Lung (tissue), 12 donors: ENCODE measurements around the gene METTL21C. TPM values are rescaled to one million over a fixed set of nuclear protein-coding genes. Genes with fewer than 3 reads are reported as not detected.

Experiments used
- ATAC-seq: fragments of 200-7000 bp; cut with Tn5 transposase; one replicate; pipeline ENCODE4 v1.9.1; 2020; ENCODE audit warnings: moderate number of reproducible peaks; ENCODE audit not compliant: insufficient read depth, low FRiP score
- DNase-seq, 3 donors: peaks; one replicate each; pipeline ENCODE4 v3.0.0-alpha.2; 2013 to 2017
- H3K27ac ChIP-seq, 2 donors: one replicate each; pipeline ENCODE4 v1.5.1; 2013; ENCODE audit warnings: mild to moderate bottlenecking in 2 of 2, moderate library complexity in 2 of 2, control low read depth in 1 of 2, inconsistent platforms in 1 of 2, low read depth in 1 of 2, low read length in 1 of 2
- H3K27me3 ChIP-seq, 3 donors: one replicate each; pipeline ENCODE4 v1.5.1; 2013; ENCODE audit warnings: low read length in 2 of 3; ENCODE audit not compliant: control insufficient read depth in 3 of 3, insufficient read depth in 3 of 3
- H3K36me3 ChIP-seq, 4 donors: one replicate each; pipeline ENCODE4 v1.5.1; 2013; ENCODE audit warnings: low read length in 4 of 4, mild to moderate bottlenecking in 1 of 4, moderate library complexity in 1 of 4; ENCODE audit not compliant: control insufficient read depth in 4 of 4, insufficient read depth in 4 of 4
- H3K4me1 ChIP-seq, 5 donors: one replicate each; pipeline ENCODE4 v1.5.1; 2013; ENCODE audit warnings: low read length in 5 of 5, mild to moderate bottlenecking in 2 of 5, moderate library complexity in 1 of 5; ENCODE audit not compliant: control insufficient read depth in 5 of 5, insufficient read depth in 5 of 5
- H3K4me3 ChIP-seq: one replicate; pipeline ENCODE4 v1.5.1; 2013; ENCODE audit warnings: mild to moderate bottlenecking, control low read depth, moderate library complexity
- H3K9ac ChIP-seq, 2 donors: one replicate each; pipeline ENCODE4 v1.5.1; 2013; ENCODE audit warnings: low read length in 2 of 2, control low read depth in 1 of 2; ENCODE audit not compliant: insufficient read depth in 1 of 2
- H3K9me3 ChIP-seq, 4 donors: one replicate each; pipeline ENCODE4 v1.5.1; 2013; ENCODE audit warnings: low read length in 3 of 4, mild to moderate bottlenecking in 1 of 4, moderate library complexity in 1 of 4; ENCODE audit not compliant: control insufficient read depth in 4 of 4, insufficient read depth in 3 of 4
- CTCF ChIP-seq: IDR thresholded peaks from 2 replicates; pipeline ENCODE4 v1.5.1; 2012; ENCODE audit warnings: mild to moderate bottlenecking; ENCODE audit errors: control extremely low read depth, extremely low read depth
- WGBS, 2 donors: extraction: QIAGEN DNeasy Blood & Tissue Kit; methylation state at CpG; one replicate each; pipeline ENCODE4 v1.1.7; 2013; 5-methylcytosine and 5-hydroxymethylcytosine counted together
- polyA plus RNA-seq, 2 donors: library from polyadenylated mRNA; stranded (reverse); fragments of 200-250 nt; gene quantifications; one replicate each; pipeline ENCODE4 v1.2.1, GENCODE V29; 2013
- total RNA-seq, 2 donors: library from RNA; depleted of rRNA in 1 of 2; stranded (reverse); fragments of >200 nt in 1 of 2; gene quantifications; one replicate each; pipeline ENCODE4 v1.2.1, GENCODE V29; 2014 to 2021
- donor health status: control.
- donor health status: control.
- donor health status: Bipolar disorder and iron deficiency.
- donor health status: healthy.
- donor health status: DM: yes; HTN: yes; CAD: no.

Gene METTL21C
- total and polyA plus RNA-seq, 4 donors: not detected

- 80 to 83% methylated on average over 2 of the region's 2 CpGs for WGBS, 2 donors
- no peaks in the 10 kb centered on the region for H3K9me3 ChIP-seq
- H3K27ac ChIP-seq: no peak overlapping the region
- H3K27me3 ChIP-seq: no peaks in the 10 kb centered on the region
- H3K9ac ChIP-seq: no peak overlapping the region
- no peak for DNase-seq
- no peak for ATAC-seq
- H3K4me3 ChIP-seq: no peak overlapping the region
- no peaks in the 10 kb centered on the region for H3K36me3 ChIP-seq
- no peak for TF ChIP-seq CTCF
- H3K4me1 ChIP-seq: peaks cover 0 to 8% (median 0%) of the 10 kb centered on the region in 5 donors
These were observed 23.9 kb upstream of the METTL21C start for GRCh38 chr13:102718746-102719145.

- DNase-seq (no peak), ATAC-seq (no peak)
- no peaks in the 10 kb centered on the region for H3K27me3 ChIP-seq
- H3K9ac ChIP-seq: no peak overlapping the region
- 59 to 72% methylated on average over 1 of the region's 1 CpG for WGBS, 2 donors
- peaks cover 0 to 5% (median 0%) of the 10 kb centered on the region in 5 donors for H3K4me1 ChIP-seq
- TF ChIP-seq CTCF: no peak
- H3K4me3 ChIP-seq: no peak overlapping the region
- no peak overlapping the region for H3K27ac ChIP-seq
- H3K36me3 ChIP-seq: no peaks in the 10 kb centered on the region
- H3K9me3 ChIP-seq: no peaks in the 10 kb centered on the region
These were observed 20.6 kb upstream of the METTL21C start for GRCh38 chr13:102715447-102715846.

- ATAC-seq (no peak), DNase-seq (peak in 1 of 3 donors; percentile 28)
- H3K9me3 ChIP-seq: peaks cover 0 to 2% (median 0%) of the 10 kb centered on the region in 4 donors
- H3K9ac ChIP-seq: no peak overlapping the region
- H3K27me3 ChIP-seq: no peaks in the 10 kb centered on the region
- no peaks in the 10 kb centered on the region for H3K36me3 ChIP-seq
- 85 to 86% methylated on average over 9 of the region's 9 CpGs for WGBS, 2 donors
- no peak overlapping the region for H3K4me3 ChIP-seq
- no peak for TF ChIP-seq CTCF
- no peak overlapping the region for H3K27ac ChIP-seq
- no peaks in the 10 kb centered on the region for H3K4me1 ChIP-seq
These were observed 15.4 kb upstream of the METTL21C start for GRCh38 chr13:102710261-102710679.

DNA sequence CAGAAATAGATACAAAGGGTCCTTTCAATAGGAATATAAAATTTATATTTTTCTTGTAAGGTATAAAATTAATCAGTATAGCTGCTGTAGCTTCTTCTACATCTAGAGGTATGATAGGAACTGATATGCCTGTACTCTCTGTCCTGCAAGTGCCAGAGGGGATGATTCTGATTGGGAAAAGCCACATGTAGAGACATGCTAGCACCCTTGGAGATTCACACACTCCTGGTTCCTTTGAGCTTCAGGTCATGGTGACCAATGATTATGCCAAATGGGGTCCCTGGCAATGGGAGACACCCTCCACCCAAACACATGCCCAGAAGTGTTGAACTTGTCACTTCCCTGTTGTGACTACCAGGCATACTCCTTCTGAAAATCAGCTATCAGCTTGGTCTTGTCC is 14.7 kb upstream of the METTL21C start:
- no peak for ATAC-seq
- Histone ChIP-seq H3K36me3 (no peaks in the 10 kb centered on the region), H3K9me3 (peaks cover 0 to 2% (median 0%) of the 10 kb centered on the region in 4 donors), H3K27me3 (no peaks in the 10 kb centered on the region), H3K27ac (peak overlapping the region in 1 of 2 donors; percentile 10), H3K4me3 (no peak overlapping the region), H3K4me1 (no peaks in the 10 kb centered on the region), H3K9ac (no peak overlapping the region)
- no peak for TF ChIP-seq CTCF
- DNase-seq: no peak
